T-helper 1 cell (primary cell): ENCODE data around the gene GSX2.
"Not testable (repeated sequence)": the region's sequence is repeated elsewhere in the genome, so short reads cannot be mapped to it uniquely, and the experiment has no call there.

Experiments used
- DNase-seq, 5 donors: peaks; one replicate each; pipeline ENCODE4 v3.0.0-alpha.2; 2012 to 2020

Gene GSX2

DNA sequence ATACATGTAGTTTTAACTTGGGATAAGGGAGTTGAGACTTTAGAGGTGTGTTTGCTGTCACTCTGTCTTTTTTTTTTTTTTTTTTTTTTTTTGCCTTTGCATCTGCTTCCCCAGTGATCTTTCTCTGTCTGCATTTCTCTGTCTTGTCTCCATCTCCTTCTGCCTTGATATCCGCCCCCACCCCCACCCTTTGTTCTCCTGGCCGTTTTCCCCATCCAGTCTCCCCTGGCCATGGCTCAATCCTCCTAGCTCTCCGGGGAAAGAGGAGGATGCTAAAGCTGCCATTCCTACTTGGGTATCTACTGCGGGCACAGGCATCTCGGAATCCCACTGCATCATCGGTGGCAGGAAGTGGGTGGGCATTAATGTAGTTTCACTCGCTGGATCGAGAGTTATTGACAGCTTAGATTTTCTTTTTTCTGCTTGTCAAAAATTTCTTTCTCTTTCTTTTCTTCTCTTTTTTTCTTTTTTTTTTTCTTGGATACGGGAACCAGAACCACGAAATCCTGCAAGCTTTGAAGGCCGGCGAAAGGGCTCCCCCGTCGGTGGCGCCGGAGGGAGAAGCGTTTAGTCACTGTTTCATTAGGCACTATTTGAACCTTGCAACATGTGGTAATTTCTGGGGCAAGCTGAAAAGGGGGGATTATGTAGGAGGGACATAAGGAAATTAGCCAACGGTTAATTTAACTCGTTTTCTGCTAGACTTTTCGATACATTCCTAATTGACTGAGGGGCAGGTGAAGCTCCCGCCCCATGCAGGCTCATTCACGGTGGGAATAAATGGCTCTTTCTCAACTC lies 8.2 kb downstream of the GSX2 start:
- DNase-seq = no peak

DNA sequence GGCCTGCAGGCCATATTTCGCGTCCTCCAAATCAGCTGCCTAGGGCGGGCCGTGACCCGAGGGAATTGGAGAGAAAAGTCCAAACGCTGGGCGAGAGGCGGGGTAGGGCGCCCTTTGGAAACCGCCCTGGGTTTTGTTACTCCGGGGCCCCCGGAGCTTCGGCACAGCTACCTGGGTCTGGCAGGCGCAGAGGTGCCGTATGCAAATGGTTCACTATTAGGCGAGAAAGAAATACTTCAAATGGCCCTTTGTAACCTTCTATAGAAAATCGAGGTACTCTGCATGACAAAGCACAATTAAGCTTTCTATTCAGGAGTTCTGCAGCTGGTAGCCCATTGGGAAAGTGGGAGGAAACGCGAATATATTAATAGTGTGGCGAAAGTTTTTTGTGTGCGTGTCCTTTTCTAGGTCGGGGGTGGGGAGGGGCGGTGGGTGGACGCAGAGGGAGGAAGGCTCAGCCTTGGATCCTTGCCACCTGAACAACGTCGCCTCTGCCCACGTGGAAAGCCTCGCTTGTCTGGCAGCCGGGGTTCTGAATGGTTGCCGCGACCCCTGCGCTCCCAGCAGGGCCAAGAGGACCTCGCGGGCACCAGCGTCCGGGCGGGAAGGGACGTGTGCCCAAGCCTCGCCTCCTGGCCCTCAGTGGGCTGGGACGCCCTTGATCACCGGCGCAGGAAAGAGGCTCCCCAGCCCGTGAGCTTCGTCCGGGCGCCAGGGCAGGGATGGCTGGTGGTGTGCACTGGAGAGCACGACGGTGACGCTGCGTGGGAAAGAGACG lies 9.5 kb downstream of the GSX2 start:
- no peak for DNase-seq

DNA sequence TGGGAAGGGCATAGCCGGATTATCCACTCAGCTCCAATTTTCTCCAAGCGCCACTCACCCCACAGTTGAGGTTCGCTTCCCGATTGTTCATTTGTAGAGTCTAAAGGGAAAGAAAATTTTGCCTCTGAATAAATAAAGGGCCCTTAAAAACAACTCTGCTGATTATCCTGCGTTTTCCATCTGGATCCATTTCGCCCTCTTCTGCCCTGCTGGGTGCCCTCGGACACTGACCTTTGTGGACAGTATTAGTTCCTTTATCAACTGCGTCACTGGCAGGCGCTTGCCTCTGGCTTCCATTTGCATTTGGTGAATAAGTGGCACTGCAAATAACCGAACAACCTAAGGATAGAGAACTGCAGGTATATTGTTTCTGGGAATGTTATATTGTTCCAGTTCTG lies 10.1 kb downstream of the GSX2 start:
- no peak for DNase-seq

DNA sequence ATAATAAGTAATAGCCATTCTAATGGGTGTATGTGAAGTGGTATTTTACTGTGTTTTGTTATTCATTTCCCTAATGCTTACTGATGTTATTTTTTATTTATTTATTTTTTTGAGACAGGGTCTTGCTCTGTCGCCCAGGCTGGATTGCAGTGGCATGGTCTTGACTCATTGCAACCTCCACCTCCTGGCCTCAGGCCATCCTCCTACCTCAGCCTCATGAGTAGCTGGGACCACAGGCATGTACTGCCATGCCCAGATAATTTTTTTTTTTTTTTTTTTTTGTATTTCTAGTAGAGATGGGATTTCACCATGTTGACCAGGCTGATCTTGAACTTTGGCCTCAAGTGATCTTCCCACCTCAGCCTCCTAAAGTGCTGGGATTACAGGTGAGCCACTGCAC lies 13.2 kb downstream of the GSX2 start:
- DNase-seq = not testable (repeated sequence)

DNA sequence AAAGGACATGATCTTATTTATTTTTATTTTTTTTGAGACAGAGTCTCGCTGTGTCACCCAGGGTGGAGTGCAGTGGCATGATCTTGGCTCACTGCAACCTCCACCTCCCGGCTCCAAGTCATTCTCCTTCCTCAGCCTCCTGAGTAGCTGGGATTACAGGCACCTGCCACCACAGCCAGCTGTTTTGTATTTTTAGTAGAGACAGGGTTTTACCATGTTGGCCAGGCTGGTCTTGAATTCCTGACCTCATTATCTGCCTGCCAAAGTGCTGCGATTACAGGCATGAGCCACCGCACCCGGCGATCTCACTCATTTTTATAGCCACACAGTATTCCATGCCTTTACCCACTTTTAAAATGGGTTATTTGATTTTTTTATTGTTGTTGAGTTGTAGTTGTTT lies 16.3 kb downstream of the GSX2 start:
- not testable (repeated sequence) for DNase-seq

DNA sequence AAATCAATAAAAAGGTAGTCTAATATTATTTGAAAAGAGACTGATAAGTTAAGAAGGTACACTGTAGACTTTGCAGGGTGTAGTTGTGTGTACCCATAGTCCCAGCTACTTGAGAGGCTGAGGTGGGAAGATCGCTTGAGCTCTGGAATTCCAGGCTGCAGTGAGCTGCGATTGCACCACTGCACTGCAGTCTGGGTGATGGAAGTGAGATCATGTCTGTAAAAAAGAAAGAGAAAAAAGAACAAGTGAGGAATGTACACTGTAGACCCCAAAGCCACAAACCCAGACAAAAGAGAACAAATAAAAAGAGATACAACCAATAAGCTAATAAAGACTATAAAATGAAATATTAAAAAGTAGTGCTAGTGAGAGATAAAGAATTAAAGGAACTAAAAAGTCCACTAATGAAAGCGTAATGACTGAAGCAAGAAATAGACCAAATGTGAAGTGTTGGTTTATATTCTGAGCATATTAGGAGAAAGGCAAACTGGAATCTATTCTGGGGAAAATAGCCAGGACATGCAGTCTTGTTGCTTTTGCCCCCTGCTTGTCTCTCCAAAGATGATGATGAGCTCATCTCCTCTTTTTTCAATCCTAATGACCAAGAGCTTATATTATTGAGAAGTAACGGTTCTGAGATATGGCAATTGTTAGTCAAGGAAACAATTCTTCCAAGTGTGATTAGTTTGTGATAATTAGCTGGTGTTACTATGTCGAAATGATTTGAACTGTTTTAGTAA lies 19.1 kb downstream of the GSX2 start:
- DNase-seq = no peak

DNA sequence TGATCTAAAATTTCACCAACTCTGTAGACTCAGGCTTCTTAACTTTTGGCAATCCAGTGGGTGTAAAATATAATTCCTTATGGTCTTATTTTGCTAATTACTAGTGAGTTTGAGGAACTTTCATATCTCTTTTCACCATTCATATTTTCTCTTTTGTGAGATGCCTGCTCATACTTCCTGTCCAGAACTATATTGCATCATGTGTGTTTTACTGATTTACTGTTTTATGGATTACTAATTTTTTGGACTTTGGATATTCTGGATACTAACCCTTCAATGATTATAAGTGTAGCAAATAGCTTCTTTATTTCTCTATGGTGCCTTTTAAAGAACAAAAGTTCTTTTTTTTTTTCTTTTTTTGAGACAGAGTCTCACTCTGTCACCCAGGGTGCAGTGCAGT lies 20.6 kb downstream of the GSX2 start:
- DNase-seq = no peak

DNA sequence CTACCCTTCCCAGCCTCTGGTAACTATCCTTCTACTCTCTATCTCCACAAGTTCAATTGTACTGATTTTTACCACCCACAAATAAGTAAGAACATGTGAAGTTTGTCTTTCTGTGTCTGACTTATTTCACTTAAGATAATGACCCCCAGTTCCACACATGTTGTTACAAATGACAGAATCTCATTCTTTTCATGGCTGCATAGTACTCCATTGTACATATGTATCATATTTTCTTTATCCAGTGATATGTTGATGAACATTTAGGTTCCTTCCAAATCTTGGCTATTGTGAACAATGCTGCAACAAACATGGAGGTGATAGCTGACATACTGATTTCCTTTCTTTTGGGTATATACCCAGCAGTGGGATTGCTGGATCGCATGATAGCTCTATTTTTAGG lies 27.7 kb downstream of the GSX2 start:
- DNase-seq = no peak

DNA sequence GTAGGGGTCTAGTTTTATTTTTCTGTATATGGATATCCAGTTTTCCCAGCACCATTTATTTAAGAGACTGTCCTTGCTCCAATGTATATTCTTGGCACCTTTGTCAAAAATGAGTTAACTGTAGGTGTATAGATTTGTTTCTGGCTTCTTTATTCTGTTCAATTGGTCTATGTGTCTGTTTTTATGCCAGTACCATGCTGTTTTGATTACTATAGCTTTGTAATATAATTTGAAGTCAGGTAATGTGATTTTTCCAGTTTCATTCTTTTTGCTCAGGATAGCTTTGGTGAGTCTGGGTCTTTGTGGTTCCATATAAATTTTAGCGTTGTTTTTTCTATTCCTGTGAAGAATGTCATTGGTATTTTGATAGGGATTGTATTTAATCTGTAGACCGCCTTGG lies 28.7 kb downstream of the GSX2 start:
- DNase-seq = not testable (repeated sequence)

DNA sequence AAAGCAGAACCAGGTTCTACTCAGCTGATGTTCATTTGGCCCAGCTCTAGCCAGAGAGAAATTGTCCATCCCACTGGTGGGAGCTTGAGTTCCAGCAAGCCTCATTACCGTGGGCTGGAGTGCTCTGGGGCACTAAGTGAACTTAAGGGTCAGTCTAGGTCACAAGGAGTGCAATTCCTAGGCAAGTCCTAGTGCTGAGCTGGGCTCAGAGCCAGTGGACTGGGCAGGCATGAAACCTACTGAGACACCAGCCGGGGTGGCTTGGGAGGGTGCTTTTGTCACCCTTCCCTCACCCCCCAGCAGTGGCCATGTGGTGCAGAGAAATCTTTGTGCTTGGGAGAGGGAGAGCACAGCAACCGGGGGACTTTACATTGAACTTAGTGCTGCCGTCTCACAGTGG lies 39.4 kb downstream of the GSX2 start:
- DNase-seq = no peak

DNA sequence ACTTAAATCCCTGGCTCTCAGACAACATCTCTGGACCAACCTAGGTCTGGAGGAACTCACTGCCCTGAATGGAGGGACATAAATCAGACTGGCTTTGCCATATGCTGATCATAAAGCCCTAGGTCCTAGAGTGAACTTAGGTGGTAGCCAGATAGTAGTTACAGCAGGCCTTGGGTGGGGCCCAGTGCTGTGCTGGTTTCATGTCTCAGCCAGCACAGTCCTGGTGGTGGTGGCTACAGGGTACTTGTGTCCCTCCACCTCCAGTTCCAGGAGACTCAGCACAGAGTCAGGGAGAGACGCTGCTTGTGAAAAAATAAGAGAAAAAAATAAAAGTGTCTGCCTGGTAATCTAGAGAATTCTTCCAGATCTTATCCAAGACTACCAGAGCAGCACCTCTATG lies 40.3 kb downstream of the GSX2 start:
- DNase-seq = no peak

DNA sequence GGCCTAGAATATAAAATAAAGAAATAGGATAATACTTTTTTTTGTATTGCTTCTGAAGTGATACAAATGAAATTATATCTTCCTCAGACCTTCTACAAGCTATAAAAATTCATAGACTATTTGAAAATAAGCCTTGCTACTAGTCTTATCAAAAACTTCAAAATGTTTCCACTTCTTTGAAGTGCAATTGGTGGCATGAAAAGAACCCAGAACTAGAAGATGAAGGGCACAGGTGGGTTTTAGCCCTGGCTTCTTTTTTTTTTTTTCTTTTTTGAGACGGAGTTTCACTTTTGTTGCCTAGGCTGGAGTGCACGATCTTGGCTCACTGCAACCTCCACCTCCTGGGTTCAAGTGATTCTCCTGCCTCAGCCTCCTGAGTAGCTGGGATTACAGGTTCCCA lies 44.2 kb downstream of the GSX2 start:
- DNase-seq = no peak

DNA sequence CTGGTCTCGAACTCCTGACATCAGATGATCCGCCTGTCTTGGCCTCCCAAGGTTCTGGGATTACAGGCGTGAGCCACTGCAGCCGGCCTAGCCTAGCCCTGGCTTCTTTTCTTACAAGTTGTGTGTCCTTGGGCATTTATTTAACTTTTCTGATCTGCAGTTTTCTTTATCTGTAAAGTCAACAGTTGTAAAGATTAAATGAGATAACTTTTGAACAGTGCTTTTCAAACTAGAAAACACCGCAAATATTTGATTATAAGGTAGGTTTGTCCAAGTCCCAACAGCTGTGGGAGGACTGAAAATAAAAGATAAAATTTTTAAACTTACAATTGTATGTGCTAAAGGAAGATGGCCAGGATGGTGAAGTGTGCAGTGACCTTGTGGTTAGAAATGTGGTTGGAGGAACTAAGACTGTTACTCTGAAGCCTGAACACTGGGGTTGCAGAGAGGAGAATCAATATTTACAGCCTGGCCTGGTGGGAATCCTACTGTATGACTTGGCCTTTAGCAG lies 44.8 kb downstream of the GSX2 start:
- no peak for DNase-seq

DNA sequence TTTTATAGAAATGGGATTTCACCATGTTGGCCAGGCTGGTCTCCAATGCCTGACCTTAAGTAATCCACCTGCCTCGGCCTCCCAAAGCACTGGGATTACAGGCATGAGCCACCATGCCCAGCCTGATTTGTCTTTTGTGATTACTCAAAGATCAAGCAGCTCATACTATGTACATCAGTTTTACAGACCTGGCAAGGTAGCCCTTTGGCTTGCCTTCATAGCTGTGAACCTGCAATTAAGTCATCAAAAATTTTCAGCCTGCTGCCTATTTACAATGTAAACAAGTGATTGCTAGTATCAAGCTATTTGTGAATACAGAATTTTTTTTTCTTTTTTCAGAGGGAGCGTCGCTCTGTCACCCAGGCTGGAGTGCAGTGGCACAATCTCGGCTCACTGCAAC lies 46.2 kb downstream of the GSX2 start:
- no peak for DNase-seq

DNA sequence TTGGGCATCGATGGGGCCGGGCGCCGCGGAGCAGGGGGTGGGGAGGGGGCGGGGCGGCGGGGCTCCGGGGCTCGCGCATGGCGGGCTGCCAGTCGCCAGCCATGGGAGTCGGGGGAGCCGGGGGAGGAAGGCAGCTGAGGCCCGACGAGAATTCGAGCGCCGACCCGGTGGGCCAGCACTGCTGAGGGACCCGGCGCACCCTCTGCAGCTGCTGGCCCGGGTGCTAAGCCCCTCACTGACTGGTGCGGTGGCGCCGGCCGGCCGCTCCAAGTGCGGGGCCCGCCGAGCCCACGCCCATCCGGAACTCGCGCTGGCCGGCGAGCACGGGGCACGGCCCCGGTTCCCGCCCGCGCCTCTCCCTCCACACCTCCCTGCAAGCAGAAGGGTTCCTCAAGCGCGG lies 49.4 kb downstream of the GSX2 start:
- no peak for DNase-seq
